GM21717 (cell line): ENCODE data around the gene MRPL1.

Source experiments
- ATAC-seq: cut with Tn5 transposase; IDR thresholded peaks from one replicate; pipeline ENCODE4 v1.9.1; 2021; ENCODE audit warnings: mild to moderate bottlenecking, moderate library complexity; ENCODE audit not compliant: unreplicated experiment

Gene MRPL1

DNA sequence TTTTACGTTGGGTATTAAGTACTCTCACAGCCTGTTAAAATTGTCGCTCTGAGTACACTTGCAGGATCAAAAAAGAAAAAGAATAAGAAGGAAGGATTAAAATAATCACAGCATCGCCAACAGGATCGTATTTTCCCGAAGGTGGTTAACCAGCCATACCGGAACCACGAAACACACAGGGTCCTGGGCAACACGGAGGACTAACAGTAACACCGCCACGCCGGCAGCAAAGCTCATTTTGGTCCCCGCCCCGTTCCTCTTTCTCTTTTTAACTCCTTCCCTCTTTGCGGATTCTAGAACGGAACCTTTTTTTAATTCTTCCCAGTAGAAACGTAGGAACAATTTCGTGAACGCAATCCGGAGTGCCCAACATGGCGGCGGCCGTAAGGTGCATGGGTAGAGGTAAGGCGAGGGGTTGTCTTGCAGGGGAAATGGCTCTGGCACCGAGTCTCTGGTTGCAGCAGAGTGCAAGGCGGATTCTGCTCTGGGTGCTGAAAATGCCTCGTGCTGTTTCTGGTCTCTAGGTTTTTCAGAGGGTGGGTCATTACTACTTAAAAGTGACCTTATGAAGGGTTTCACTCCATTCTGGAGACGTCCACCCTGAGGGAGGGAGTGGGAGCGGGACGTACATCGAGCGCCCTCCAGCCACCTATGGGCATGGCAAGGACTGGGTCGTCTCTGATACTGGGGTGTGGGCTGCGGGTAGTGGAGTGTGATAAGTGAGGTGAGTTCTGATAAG, at the start of gene MRPL1:
MRPL1 (plus strand) TSS at position 353 of the 739 bp plus-strand sequence; CDS start at position 372, 19 bp downstream.
- ATAC-seq, result peak; percentile 89

DNA sequence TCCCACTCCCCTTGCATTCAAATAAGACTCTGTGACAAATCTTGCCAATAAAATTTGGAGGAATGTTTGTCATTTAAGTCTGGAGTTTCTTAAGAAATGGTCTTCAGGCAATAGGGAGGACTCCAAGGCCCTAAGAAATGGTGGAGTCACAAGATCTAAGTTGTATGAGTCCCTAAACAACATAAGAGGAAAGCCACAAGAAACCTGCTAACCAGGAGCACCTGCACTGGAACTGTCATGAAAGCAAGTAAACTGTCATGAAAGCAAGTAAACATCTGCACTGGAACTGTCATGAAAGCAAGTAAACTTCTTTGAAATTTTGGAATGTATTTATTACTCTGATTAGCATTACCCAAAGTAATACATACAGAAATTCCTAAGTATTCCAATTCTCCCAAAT, 47.0 kb upstream of the MRPL1 start:
- no peak for ATAC-seq

DNA sequence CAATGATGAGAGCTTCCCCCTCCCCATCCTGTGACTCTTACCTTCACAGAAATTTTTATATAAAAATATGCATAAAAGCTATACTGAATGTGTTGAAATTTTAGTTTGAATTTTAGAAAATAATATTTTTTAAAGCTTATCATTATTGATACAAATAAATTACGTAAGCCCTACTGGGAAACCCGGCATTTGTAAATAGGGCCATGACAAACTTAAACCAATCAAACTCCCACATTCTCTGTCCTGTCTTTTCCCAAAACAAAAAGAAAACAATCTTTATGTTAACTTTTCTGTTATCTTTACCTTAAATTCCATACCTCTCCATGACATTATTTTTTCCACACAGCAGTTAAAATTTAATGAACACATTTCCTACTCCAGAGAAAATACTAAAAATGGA, 46.1 kb upstream of the MRPL1 start:
- no peak for ATAC-seq

DNA sequence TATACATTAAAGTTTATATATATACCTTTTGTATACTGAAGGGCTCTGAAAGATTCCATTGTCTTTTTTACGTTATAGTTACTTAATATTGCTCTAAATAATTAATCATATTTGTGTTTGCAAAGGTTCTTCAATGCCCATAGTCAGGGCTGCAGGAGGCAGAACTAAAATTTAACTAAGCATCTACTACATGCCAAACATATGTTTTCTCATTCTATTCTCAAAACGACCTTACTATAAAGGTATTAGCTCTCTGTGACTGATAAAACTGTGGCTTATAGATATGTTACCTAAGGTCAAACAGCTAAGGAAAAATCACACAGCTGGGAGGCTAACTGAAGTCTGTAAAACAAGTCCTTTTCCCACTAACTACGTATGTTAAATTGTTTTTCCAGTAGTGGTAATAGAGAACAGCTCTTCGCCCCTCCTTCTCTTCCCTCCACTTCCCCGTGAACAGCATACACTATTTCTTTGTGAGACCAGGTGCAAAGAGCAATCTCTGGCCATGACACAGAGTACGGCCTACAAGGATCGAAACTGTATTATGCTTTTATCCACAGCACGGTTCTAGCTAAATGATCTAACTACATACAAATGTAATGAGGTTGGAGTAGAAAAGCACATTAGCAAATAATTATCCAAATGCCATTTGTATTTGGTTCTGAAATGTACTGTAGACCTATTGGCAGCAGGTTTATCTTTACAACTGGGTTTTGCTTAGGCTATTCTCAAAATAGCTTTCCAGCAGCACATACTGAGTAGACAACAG, 45.1 kb upstream of the MRPL1 start:
- no peak for ATAC-seq

DNA sequence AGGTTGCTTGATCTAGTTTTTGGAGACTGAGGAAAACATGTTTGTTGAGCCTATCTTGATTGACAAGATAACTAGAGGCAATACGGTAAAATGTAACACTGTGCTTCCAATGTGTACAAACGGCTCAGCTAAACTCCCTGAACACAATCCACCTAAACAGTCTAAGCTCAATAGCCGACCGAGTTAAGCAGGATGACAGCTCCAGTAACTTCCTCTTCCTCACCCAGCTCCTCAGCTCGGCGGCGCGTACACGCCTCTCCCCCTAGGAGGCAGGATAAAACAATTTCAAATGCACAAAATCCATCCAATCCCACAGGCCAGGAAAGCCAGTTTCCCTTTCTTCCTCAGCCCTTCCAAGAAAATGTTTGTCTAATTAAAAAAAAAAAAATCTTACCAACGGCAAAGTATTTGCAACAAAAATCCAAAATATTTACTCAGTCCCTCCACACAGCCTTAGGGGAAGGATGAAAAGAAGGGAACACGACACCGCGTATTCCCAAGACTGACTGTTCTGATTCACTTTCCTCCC, 44.5 kb upstream of the MRPL1 start:
- ATAC-seq, result peak; percentile 30

DNA sequence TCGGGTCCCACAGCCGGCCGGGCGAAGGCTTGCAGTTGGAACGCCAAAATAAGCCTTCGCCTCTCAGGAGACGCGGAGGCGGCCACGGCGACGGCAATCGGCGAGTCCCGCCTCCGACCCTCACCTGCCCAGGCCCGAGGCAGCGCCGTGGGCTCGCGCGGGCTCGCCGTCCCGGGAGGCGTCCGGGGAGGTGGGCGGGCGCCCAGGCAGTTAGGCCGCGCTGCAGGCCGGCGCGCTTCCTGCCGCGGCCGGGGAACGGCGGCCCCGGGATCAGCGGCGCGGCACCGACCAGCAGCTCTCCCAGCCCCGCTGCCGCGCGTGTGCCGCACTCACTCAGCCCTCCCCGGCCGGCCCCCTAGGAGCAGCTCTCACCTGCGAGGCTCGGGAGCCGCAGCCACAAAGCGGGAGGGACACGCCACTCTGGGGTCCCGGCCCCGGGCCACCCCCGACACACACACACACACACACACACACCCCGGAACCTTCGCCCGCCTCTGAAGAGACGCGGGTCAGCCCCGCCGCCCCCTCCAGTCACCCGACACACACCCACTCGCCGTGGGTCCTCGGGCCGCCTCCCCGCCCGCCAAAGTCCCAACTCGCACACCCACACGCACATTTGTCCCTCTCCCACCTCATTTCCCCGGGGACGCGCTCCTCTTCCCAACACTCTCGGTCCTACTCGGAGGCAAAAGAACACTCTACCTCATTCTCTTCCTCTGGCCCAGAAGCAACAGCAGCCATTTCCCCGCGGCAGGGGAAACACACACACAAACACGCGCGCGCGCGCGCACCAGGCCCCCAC, 43.8 kb upstream of the MRPL1 start, which contains the start of gene CNOT6L:
CNOT6L (minus strand) TSS at position 767 of the 802 bp plus-strand sequence; CDS start at position 707, 60 bp downstream.
- peak; percentile 22 for ATAC-seq

DNA sequence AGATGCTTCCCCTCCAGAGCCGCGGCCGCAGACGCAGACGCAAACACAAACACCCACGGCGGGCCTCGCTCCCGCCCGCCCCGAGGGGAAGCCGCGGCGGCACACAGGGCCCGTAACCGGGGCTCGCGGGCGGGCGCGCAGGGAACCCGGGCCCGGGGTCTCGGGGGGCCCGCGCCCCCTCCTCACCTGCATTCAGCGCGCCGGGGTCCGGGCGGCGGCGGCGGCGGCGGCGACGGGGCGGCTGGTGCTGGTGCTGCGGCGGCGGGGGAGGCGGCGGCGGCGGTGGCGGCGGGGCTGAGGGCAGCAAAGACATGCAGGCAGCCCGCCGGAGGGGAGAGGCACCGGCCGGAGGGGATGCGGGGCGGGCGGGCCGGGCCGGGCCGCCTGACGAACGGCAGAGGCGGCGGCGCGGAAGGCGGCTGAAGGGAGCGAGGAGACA, 43.2 kb upstream of the MRPL1 start:
- peak; percentile 20 for ATAC-seq

DNA sequence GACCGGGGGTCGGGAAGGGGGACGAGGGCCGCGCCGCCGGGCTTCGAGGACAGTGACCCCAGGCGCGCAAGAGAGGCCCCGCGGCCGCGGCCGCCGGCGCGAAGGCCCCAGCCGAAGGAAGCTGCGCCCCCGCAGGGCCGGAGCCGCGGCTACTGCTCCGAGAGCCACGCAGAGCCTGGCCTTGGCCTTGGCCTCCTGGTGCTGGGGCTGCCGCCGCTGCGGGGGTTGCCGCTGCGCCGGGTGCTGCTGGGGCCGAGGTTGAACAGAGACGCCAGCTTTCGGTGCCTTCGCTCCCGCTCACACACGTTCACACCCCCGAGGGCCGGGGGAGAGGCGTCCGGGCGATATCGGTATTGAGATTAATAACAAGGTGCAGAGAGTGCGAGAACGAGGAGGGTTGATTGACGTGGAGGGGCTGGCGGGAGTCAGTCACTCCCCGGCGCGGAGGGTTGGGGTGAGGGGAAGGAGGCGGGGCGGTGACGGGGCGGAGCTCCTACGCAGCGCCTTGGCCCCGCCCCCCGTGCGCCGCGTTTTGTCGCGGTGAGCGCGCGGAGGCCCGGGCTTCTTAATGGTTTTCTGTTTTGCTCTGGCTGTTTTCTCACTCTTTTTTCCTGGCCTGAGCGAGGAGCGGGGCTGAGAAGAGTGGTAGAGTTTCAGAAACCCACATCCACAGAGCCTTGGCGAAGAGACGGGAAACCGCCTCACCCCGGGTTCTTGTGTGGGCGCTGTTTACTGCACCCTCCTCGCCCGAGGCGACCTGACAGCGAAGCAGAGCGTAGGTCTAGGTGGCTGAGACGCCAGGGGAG, 42.6 kb upstream of the MRPL1 start:
- ATAC-seq, result peak; percentile 83

DNA sequence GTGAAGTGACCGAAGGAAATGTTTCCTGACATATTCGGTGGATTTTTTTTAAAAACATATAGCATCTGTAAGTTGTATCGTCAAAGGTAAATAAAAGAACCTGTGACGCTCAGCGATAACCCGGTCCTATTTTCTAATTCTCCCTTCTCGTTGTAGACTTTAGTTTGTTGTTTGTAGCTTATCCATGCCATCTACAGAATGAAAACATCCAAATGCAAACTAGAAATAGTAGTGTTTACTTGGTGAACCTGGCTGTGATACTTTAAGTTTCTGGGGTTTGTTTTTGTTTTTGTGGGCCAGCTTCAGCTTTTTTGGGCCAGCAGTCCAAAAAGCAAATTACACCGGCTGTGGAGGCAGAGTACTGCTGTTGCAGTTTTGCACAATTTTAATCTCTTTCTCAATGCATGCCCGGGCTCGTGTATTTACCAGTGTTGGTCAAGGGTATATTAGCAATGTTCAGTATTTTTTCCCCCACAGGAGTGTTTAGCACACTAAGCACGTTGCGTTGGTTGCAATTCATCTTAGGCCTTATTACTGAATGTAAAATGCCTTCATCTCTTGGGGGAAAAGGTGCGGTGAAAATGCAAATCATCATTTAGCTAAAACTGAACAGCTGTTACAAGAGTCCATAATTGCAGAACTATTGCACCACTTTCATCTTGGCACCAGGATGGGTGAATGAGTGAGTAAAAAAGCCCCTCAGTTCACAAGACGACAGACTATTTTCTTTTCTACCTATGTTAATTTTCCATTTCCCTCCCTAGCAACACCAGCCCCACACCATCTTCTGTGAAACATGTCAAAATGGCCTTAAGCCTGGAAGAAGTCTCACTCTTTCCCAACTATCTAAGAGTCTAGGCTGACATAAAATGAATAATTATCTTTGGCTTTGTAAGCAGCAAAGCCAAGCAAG, 41.7 kb upstream of the MRPL1 start:
- no peak for ATAC-seq

DNA sequence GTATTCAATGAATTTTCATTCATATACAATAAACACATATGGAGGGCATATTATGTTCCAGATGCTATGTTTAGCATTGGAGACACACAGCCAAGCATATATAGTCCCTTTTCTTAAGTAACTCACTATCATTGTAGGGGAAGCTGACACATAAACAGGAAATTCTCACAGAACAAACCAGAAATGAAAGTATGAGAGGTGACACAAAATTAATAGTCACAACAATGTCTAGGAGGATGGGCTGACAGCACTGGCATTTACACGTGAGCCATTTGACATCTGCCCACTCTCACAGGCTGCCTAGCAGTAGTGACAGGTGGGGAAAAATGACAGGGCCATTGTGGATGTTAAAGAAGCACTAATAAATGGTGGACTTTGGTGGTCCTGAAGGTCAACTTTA, 40.9 kb upstream of the MRPL1 start:
- no peak for ATAC-seq

DNA sequence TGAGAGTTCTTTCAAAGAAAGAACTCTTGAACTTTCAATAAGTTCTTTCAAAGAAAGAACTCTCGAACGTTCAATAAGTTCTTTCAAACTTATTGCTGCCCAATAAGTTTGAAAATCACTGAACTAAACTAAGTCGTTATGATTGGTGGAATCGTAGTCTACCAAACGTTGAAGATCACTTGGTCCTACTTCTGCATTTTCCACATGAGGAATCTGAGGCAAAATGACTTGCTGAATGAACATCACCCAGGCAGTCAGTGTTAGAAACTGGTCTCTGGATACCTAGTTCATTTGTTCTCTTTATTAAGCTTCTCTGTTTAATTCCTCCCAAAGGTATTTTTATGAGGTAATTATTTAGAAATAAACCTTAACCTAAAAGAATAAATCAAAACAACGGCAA, 36.4 kb upstream of the MRPL1 start:
- no peak for ATAC-seq

DNA sequence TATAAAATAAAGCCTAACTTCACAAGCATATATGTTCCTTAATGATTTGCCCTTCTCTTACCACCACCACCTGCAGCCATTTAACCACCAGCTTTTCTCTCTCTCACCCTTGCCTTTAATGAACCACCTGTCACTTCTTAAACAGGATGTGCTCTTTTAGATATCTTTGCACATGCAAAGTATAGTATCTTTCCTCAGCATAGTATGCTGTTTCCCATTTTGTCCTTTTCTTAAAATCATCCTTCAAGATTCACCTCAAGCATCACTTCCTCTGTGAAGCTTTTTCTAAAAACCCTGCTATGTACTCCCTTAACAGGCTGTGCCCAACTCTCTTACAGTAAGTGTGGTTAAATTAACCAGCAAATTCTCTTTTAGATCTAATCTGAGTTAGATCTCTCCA, 35.3 kb upstream of the MRPL1 start:
- ATAC-seq, result no peak

DNA sequence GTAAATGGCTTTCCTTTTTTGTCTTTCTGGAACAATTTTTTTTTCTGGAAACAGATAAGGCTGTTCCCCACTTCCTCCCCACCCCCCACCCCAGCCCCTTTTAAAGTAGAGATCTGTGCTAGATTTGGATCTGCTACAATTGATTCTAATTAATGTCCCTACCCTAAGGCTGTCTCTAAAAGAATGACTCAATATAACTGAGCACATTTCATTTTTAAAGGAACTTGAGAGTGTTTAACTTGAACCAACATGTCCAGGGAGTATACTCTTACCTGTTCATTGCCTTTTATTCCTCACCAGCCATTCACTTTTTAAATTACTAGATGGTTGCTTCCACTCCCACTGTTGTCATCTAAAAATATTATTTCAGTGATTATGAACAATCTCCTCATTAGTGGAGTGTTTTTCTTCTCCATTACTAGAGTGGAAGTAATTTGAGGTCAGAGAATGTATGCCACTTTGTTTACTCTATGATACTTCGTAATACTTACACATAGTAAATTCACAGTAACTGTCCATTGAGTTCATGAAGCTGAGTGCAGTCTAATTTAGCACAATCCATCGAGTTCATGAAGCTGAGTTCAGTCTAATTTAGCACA, 29.4 kb upstream of the MRPL1 start:
- ATAC-seq, result no peak

DNA sequence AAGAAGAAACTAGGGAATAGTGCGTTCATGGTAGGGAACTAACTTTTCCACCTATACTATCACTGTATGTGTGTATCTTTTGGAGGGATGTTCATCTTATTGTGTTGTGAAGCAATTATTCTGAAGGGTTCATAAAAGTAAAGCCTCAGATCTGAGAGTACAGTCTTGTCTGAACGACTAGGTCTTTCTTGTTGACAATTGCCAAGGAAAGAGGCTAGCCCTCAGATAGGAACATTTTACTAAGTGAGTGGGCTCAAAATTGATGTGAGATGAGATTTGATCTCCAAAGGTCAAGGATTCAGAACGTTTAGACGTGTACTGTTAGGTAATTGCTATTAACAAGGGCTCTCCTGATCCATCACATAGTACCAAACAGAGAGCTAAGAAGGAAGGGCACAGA, 28.2 kb upstream of the MRPL1 start:
- no peak for ATAC-seq

DNA sequence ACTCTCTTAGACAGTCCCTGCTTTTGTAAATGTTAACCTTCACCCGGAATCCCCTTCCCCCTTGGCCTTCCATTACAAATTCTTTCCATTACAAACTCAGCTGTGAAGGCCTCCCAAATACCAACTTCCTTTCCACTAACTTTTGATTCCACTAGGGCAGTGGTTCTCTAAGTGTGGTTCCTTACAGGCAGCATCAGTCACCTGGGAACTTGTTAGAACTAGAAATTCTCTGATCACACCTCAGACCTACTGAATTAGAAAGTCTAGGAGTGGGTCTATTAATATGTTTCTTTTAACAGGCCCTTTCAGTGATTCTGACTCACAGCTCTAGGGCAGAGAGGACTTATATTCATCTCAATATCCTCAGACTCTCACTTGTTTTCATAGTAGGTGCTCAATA, 19.0 kb upstream of the MRPL1 start:
- no peak for ATAC-seq

DNA sequence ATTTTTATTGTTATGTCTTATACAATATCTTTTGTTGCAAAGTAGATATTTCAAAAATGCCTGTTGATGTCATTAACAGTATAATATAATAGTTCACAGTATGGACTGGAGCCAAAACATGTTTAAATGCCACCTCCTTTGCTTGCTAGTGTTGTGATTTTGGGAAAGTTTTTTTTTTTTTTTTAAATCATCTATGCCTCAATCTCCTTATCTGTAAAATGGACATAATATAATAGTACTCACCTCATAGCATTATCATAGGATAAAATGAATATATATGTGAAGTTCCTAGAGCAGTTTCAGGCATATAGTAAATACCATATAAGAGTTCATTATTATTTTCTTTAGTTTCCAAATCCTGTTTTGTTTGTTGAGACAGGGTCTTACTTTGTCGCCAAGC, 18.3 kb upstream of the MRPL1 start:
- no peak for ATAC-seq

DNA sequence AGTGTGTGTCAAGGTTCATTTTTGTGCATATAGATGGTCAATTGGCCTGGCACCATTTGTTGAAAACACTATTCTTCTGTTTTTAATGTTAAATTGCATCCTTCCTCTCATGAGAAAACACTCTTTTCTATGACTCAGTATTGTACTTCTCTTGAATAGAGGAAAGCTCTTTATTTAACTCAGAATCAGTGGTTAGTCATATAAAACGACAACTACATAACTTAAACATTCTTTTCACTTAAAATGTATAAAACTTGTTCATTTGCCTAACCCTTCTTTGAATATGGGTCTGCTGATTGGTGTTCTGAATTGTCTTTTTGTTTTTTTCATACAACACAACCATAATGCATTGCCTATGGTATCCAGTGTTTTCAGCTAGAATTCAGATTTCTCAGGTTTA, 17.2 kb upstream of the MRPL1 start:
- no peak for ATAC-seq

DNA sequence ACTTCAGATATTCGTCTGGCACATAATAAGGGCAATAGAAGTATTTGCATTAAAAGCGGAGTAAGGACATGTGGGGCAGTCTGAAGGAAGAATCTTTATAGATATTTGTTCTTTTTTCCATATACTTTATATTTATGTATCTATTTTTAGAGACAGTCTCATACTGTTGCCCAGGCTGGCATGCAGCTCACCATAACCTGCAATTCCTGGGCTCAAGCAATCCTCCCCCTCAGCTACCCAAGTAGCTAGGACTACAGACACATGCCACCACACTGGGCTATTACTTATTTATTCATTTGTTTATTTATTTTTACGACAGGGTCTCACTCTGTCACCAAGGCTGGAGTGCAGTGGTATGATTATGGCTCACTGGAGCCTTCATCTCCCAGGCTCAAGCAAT, 16.7 kb upstream of the MRPL1 start:
- ATAC-seq, result no peak

DNA sequence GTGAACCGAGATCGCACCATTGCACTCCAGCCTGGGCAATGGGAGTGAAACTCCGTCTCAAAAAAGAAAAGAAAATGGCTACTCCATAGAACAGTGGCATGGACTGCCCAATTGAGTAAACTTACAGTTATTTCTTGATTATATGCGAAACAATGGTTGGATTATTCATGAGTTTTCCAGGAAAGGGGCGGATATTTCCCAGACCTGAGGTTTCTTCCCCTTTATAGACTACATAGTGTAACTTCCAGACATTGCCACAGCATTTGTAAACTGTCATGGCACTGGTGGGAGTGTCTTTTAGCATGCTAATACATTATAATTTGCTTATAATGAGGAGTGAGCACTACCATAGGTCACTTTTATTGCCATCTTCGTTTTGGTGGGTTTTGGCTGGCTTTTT, 14.1 kb upstream of the MRPL1 start:
- ATAC-seq, result no peak
